RWPE2 (cell line): Measurements from ENCODE around the gene TTC28.

Experiments used
- ATAC-seq: fragments of 200-7000 bp; cut with Tn5 transposase; 3 replicates; pipeline ENCODE4 v1.9.1; 2021; ENCODE audit warnings: low read depth
- DNase-seq: peaks from one replicate; pipeline ENCODE4 v3.0.0-alpha.2; 2020; ENCODE audit warnings: low spot score
- H3K27ac ChIP-seq: fragments of 450-650 bp; 2 replicates; pipeline ENCODE4 v1.5.1; 2017; ENCODE audit warnings: mild to moderate bottlenecking; ENCODE audit not compliant: poor library complexity, severe bottlenecking
- H3K27me3 ChIP-seq: fragments of 250-450 bp; sonication (Bioruptor Pico); 2 replicates; pipeline ENCODE4 v1.5.1; 2021; ENCODE audit warnings: mild to moderate bottlenecking, moderate library complexity; ENCODE audit not compliant: insufficient read depth, poor library complexity, severe bottlenecking
- H3K36me3 ChIP-seq: fragments of 250-450 bp; sonication (Bioruptor Pico); 2 replicates; pipeline ENCODE4 v1.5.1; 2020; ENCODE audit warnings: low read depth, mild to moderate bottlenecking, moderate library complexity
- H3K4me1 ChIP-seq: fragments of 250-450 bp; sonication (Bioruptor Pico); 2 replicates; pipeline ENCODE4 v1.5.1; 2021; ENCODE audit warnings: mild to moderate bottlenecking, moderate library complexity; ENCODE audit not compliant: insufficient read depth, poor library complexity, severe bottlenecking
- H3K4me3 ChIP-seq: fragments of 250-450 bp; sonication (Bioruptor Pico); 2 replicates; pipeline ENCODE4 v1.5.1; 2021; ENCODE audit warnings: mild to moderate bottlenecking, moderate library complexity; ENCODE audit not compliant: severe bottlenecking
- H3K9me3 ChIP-seq: fragments of 250-450 bp; sonication (Bioruptor Pico); 2 replicates; pipeline ENCODE4 v1.5.1; 2021; ENCODE audit warnings: mild to moderate bottlenecking, moderate library complexity; ENCODE audit not compliant: severe bottlenecking
- CTCF ChIP-seq: fragments of 450-650 bp; IDR thresholded peaks from one replicate; pipeline ENCODE4 v1.5.1; 2017; ENCODE audit warnings: mild to moderate bottlenecking, moderate library complexity; ENCODE audit not compliant: poor library complexity, severe bottlenecking

The TTC28 gene

GRCh38 chr22:28112548-28113043 is 567.0 kb downstream of the TTC28 start:
- no peak overlapping the region for H3K27ac ChIP-seq

GRCh38 chr22:28112190-28112544 is 567.5 kb downstream of the TTC28 start:
- Histone ChIP-seq H3K27ac (no peak overlapping the region), H3K4me1 (peaks cover 18% of the 10 kb centered on the region), H3K9me3 (no peaks in the 10 kb centered on the region), H3K4me3 (no peak overlapping the region), H3K27me3 (no peaks in the 10 kb centered on the region), H3K36me3 (no peaks in the 10 kb centered on the region)
- ATAC-seq (no peak), DNase-seq (no peak)
- TF ChIP-seq CTCF = no peak

More at GRCh38 chr22:28112548-28113043, 567.0 kb downstream of the TTC28 start:
- Histone ChIP-seq H3K4me3 (no peak overlapping the region), H3K27me3 (no peaks in the 10 kb centered on the region), H3K4me1 (peaks cover 20% of the 10 kb centered on the region), H3K9me3 (no peaks in the 10 kb centered on the region), H3K36me3 (no peaks in the 10 kb centered on the region)
- ATAC-seq (no peak), DNase-seq (no peak)
- peak; percentile 35 for TF ChIP-seq CTCF

- no peak overlapping the region for H3K27ac ChIP-seq
- no peak for DNase-seq
- no peak for ATAC-seq
- H3K4me1 ChIP-seq = peaks cover 12% of the 10 kb centered on the region
- TF ChIP-seq CTCF = no peak
- no peaks in the 10 kb centered on the region for H3K9me3 ChIP-seq
- no peak overlapping the region for H3K4me3 ChIP-seq
- no peaks in the 10 kb centered on the region for H3K36me3 ChIP-seq
- no peaks in the 10 kb centered on the region for H3K27me3 ChIP-seq
Observed at GRCh38 chr22:28111501-28112189, 568.0 kb downstream of the TTC28 start.

GRCh38 chr22:28108851-28109250 is 570.8 kb downstream of the TTC28 start:
- H3K36me3 ChIP-seq = no peaks in the 10 kb centered on the region
- ATAC-seq = no peak
- DNase-seq = no peak
- H3K27me3 ChIP-seq = no peaks in the 10 kb centered on the region
- no peak overlapping the region for H3K4me3 ChIP-seq
- no peaks in the 10 kb centered on the region for H3K4me1 ChIP-seq
- no peak for TF ChIP-seq CTCF
- H3K27ac ChIP-seq = no peak overlapping the region
- no peaks in the 10 kb centered on the region for H3K9me3 ChIP-seq

GRCh38 chr22:28106617-28107016 is 573.0 kb downstream of the TTC28 start:
- Histone ChIP-seq H3K4me1 (no peaks in the 10 kb centered on the region), H3K36me3 (no peaks in the 10 kb centered on the region), H3K4me3 (no peak overlapping the region), H3K9me3 (no peaks in the 10 kb centered on the region), H3K27me3 (no peaks in the 10 kb centered on the region), H3K27ac (no peak overlapping the region)
- ATAC-seq (no peak), DNase-seq (no peak)
- no peak for TF ChIP-seq CTCF
